Endodermal cell (in vitro differentiated cells): ENCODE data around the gene ADNP. TPM values are rescaled to one million over a fixed set of nuclear protein-coding genes. Genes with fewer than 3 reads are reported as not detected.
"Not testable (repeated sequence)": the region's sequence is repeated elsewhere in the genome, so short reads cannot be mapped to it uniquely, and the experiment has no call there.

Experiments used
- DNase-seq: peaks from one replicate; pipeline ENCODE4 v3.0.0-alpha.2; 2017
- H3K27ac ChIP-seq: 2 replicates; pipeline ENCODE4 v1.5.1; 2013; ENCODE audit warnings: mild to moderate bottlenecking, low read depth, low read length, moderate library complexity
- H3K27me3 ChIP-seq: 2 replicates; pipeline ENCODE4 v1.6.1; 2013; ENCODE audit warnings: mild to moderate bottlenecking, low read length, moderate library complexity; ENCODE audit not compliant: insufficient read depth, control insufficient read depth, poor library complexity, severe bottlenecking
- H3K36me3 ChIP-seq: 2 replicates; pipeline ENCODE4 v1.7.0; 2013; ENCODE audit warnings: mild to moderate bottlenecking, low read length, moderate library complexity; ENCODE audit not compliant: control insufficient read depth, insufficient read depth
- H3K4me1 ChIP-seq: one replicate; pipeline ENCODE4 v1.7.0; 2013; ENCODE audit warnings: low read length; ENCODE audit not compliant: control insufficient read depth, insufficient read depth
- H3K4me3 ChIP-seq: 2 replicates; pipeline ENCODE4 v1.5.1; 2013; ENCODE audit warnings: mild to moderate bottlenecking, low read length, moderate library complexity
- H3K9ac ChIP-seq: 2 replicates; pipeline ENCODE4 v1.6.1; 2013; ENCODE audit warnings: mild to moderate bottlenecking, low read length, moderate library complexity; ENCODE audit not compliant: poor library complexity, severe bottlenecking; ENCODE audit errors: extremely low read depth
- H3K9me3 ChIP-seq: 2 replicates; pipeline ENCODE4 v1.6.1; 2013; ENCODE audit warnings: mild to moderate bottlenecking, low read length, moderate library complexity; ENCODE audit not compliant: control insufficient read depth
- H3K27ac Mint-ChIP-seq: 2 replicates; pipeline ENCODE4 v1.8.0; 2020; ENCODE audit warnings: mixed read lengths
- H3K27me3 Mint-ChIP-seq: 2 replicates; pipeline ENCODE4 v1.8.0; 2021; ENCODE audit warnings: mild to moderate bottlenecking, mixed read lengths; ENCODE audit not compliant: insufficient read depth
- H3K36me3 Mint-ChIP-seq: 2 replicates; pipeline ENCODE4 v1.8.0; 2020; ENCODE audit warnings: low read depth, mixed read lengths
- H3K4me1 Mint-ChIP-seq: 2 replicates; pipeline ENCODE4 v1.8.0; 2020; ENCODE audit warnings: mixed read lengths
- H3K4me3 Mint-ChIP-seq: 2 replicates; pipeline ENCODE4 v1.8.0; 2020; ENCODE audit warnings: mild to moderate bottlenecking, moderate library complexity, mixed read lengths
- H3K9me3 Mint-ChIP-seq: 2 replicates; pipeline ENCODE4 v1.8.0; 2020; ENCODE audit warnings: mild to moderate bottlenecking, mixed read lengths
- CTCF ChIP-seq: fragments of 200-600 bp; sonication (generic); conservative IDR thresholded peaks from 2 replicates; pipeline ENCODE4 v1.5.0; 2021; ENCODE audit warnings: antibody characterized with exemption, mild to moderate bottlenecking
- WGBS, 2 experiments: methylation state at CpG; one replicate each; pipeline versions ENCODE4 v1.1.5 to v1.1.7; 2013; ENCODE audit warnings: missing lambda C conversion rate in 2 of 2, mixed read lengths in 1 of 2; ENCODE audit not compliant: insufficient coverage in 1 of 2, insufficient read length in 1 of 2; 5-methylcytosine and 5-hydroxymethylcytosine counted together
- total RNA-seq, 2 donors: library from RNA; stranded (reverse); fragmentation: NEBNext Ultra II Directional in 1 of 2; extraction: Animal tissue kit (Norgen Biotek cat#: 25700) in 1 of 2; gene quantifications; 2 replicates in 1 of 2; 3 replicates in 1 of 2; pipeline ENCODE4 v1.2.1, GENCODE V29; 2021

The ADNP gene
- total RNA-seq, 2 donors from 2014 or later = 136 to 152 TPM

- no peaks in the 10 kb centered on the region for H3K9me3 ChIP-seq
- H3K4me3 ChIP-seq = no peak overlapping the region
- Mint-ChIP-seq H3K4me3 (no peak overlapping the region), H3K9me3 (no peaks in the 10 kb centered on the region), H3K36me3 (peaks cover 27% of the 10 kb centered on the region), H3K27me3 (no peaks in the 10 kb centered on the region), H3K4me1 (no peaks in the 10 kb centered on the region), H3K27ac (peak overlapping the region; percentile 21)
- 95 to 96% methylated on average over 4 to 5 of the region's 5 CpGs for WGBS, 2 experiments
- H3K9ac ChIP-seq = no peak overlapping the region
- no peaks in the 10 kb centered on the region for H3K4me1 ChIP-seq
- H3K27ac ChIP-seq = no peak overlapping the region
- DNase-seq = no peak
- H3K36me3 ChIP-seq = peaks cover 25% of the 10 kb centered on the region
- no peaks in the 10 kb centered on the region for H3K27me3 ChIP-seq
- no peak for TF ChIP-seq CTCF
These were observed 45.5 kb downstream of the ADNP start for GRCh38 chr20:50885781-50886180.

GRCh38 chr20:50885068-50885467 is 46.2 kb downstream of the ADNP start:
- H3K4me3 Mint-ChIP-seq = no peak overlapping the region
- no peak overlapping the region for H3K27ac Mint-ChIP-seq
- H3K4me3 ChIP-seq = no peak overlapping the region
- DNase-seq = no peak
- H3K9me3 ChIP-seq = no peaks in the 10 kb centered on the region
- H3K9ac ChIP-seq = no peak overlapping the region
- whole genome bisulfite sequencing, 2 experiments = 89 to 97% methylated on average over 4 to 7 of the region's 7 CpGs
- H3K36me3 Mint-ChIP-seq = peaks cover 22% of the 10 kb centered on the region
- no peaks in the 10 kb centered on the region for H3K9me3 Mint-ChIP-seq
- no peaks in the 10 kb centered on the region for H3K4me1 Mint-ChIP-seq
- no peaks in the 10 kb centered on the region for H3K27me3 Mint-ChIP-seq
- no peaks in the 10 kb centered on the region for H3K4me1 ChIP-seq
- H3K27me3 ChIP-seq = no peaks in the 10 kb centered on the region
- TF ChIP-seq CTCF = no peak
- H3K27ac ChIP-seq = no peak overlapping the region
- peaks cover 18% of the 10 kb centered on the region for H3K36me3 ChIP-seq

GRCh38 chr20:50883856-50884255 is 47.4 kb downstream of the ADNP start:
- Histone ChIP-seq H3K9ac (no peak overlapping the region), H3K9me3 (no peaks in the 10 kb centered on the region), H3K4me1 (no peaks in the 10 kb centered on the region), H3K27ac (no peak overlapping the region), H3K27me3 (no peaks in the 10 kb centered on the region), H3K4me3 (no peak overlapping the region), H3K36me3 (peaks cover 7% of the 10 kb centered on the region)
- Mint-ChIP-seq H3K27me3 (no peaks in the 10 kb centered on the region), H3K36me3 (peaks cover 18% of the 10 kb centered on the region), H3K4me1 (no peaks in the 10 kb centered on the region), H3K4me3 (no peak overlapping the region), H3K27ac (peak overlapping the region; percentile 58), H3K9me3 (no peaks in the 10 kb centered on the region)
- DNase-seq = no peak
- WGBS, 2 experiments = 90% methylated on average over 3 to 11 of the region's 11 CpGs
- no peak for TF ChIP-seq CTCF

GRCh38 chr20:50881759-50882424 is 49.3 kb downstream of the ADNP start:
- H3K36me3 Mint-ChIP-seq = peaks cover 15% of the 10 kb centered on the region
- H3K9ac ChIP-seq, H3K27me3 ChIP-seq, DNase-seq, H3K27ac Mint-ChIP-seq, H3K27me3 Mint-ChIP-seq, H3K4me3 ChIP-seq, H3K4me1 Mint-ChIP-seq, H3K4me3 Mint-ChIP-seq, H3K9me3 ChIP-seq, H3K36me3 ChIP-seq, H3K27ac ChIP-seq, H3K4me1 ChIP-seq, H3K9me3 Mint-ChIP-seq: not testable (repeated sequence)
- WGBS, 2 experiments = 88 to 91% methylated on average over 4 of the region's 5 CpGs
